ENCODE measurements around the gene EEF2. TPM values are rescaled to one million over a fixed set of nuclear protein-coding genes. Genes with fewer than 3 reads are reported as not detected.
"Not testable (repeated sequence)": the region's sequence is repeated elsewhere in the genome, so short reads cannot be mapped to it uniquely, and the experiment has no call there.

The EEF2 gene
- total RNA-seq, 1 donor from 2014 or later = 2,434 TPM

GRCh38 chr19:3950871-3951861 lies 34.1 kb downstream of the EEF2 start:
- no peak for FAIRE-seq

GRCh38 chr19:3949997-3950859 lies 35.0 kb downstream of the EEF2 start:
- DNase-seq (ENCODE audit: low spot score in 2 of 2) (no peak), FAIRE-seq (no peak)

More at GRCh38 chr19:3950871-3951861, 34.1 kb downstream of the EEF2 start:
- DNase-seq (ENCODE audit: low spot score in 2 of 2) = no peak

GRCh38 chr19:3949294-3949693 lies 36.0 kb downstream of the EEF2 start:
- no peak for DNase-seq (ENCODE audit: low spot score in 2 of 2)
- no peak for FAIRE-seq

- not testable (repeated sequence) for DNase-seq (ENCODE audit: low spot score in 2 of 2); FAIRE-seq
These were observed 37.8 kb downstream of the EEF2 start for GRCh38 chr19:3947316-3947933.

- DNase-seq (ENCODE audit: low spot score in 2 of 2) = no peak
- FAIRE-seq = no peak
These were observed 39.4 kb downstream of the EEF2 start for GRCh38 chr19:3945838-3946237.

GRCh38 chr19:3944018-3944721 lies 41.1 kb downstream of the EEF2 start:
- no peak for FAIRE-seq
- DNase-seq (ENCODE audit: low spot score in 2 of 2) = no peak

GRCh38 chr19:3942790-3943409 lies 42.4 kb downstream of the EEF2 start:
- FAIRE-seq (no peak), DNase-seq (ENCODE audit: low spot score in 2 of 2) (no peak)

- not testable (repeated sequence) for DNase-seq (ENCODE audit: low spot score in 2 of 2); FAIRE-seq
These were observed 46.8 kb downstream of the EEF2 start for GRCh38 chr19:3938300-3938950.

- DNase-seq (ENCODE audit: low spot score in 2 of 2) (no peak), FAIRE-seq (no peak)
These were observed 48.5 kb downstream of the EEF2 start for GRCh38 chr19:3936506-3937442.

- no peak for FAIRE-seq
- DNase-seq (ENCODE audit: low spot score in 2 of 2) = peak in 1 of 2 donors; percentile 60
These were observed 52.1 kb downstream of the EEF2 start, which contains the start of gene NMRK2 for GRCh38 chr19:3932931-3933810. Gene NMRK2, plus strand, starts transcription at chr19:3933069. Its CDS starts 603 bp downstream, at chr19:3933672.

- DNase-seq (ENCODE audit: low spot score in 2 of 2) (no peak), FAIRE-seq (no peak)
These were observed 54.2 kb downstream of the EEF2 start for GRCh38 chr19:3931041-3931440.

Small RNA genes within 50 kb of the gene (small RNA-seq; reads per million reads assigned to genes)
- 2.2 reads per million, percentile 83 among the genes with 10 or more reads in this experiment for gene SNORD37

Other genes starting within 250 kb of the EEF2 start
- gene APBA3, start 223.8 kb downstream of the EEF2 start, total RNA-seq = 12.6 TPM
- 21.6 TPM for gene MRPL54, start 222.8 kb downstream of the EEF2 start, total RNA-seq
- under 0.01 TPM for gene RAX2, start 213.2 kb downstream of the EEF2 start, total RNA-seq
- 15.5 TPM for gene MATK, start 199.1 kb downstream of the EEF2 start, total RNA-seq
- 4.1 TPM for gene ZFR2, start 116.4 kb downstream of the EEF2 start, total RNA-seq
- 86.0 TPM for gene ATCAY, start 104.8 kb downstream of the EEF2 start, total RNA-seq
- gene NMRK2, start 52.4 kb downstream of the EEF2 start, total RNA-seq = not detected
- gene DAPK3, start 14.4 kb downstream of the EEF2 start, total RNA-seq = 53.4 TPM
- 22.0 TPM for gene PIAS4, start 22.3 kb upstream of the EEF2 start, total RNA-seq
- 2.0 TPM for gene ZBTB7A, start 81.4 kb upstream of the EEF2 start, total RNA-seq
- gene MAP2K2, start 138.7 kb upstream of the EEF2 start, total RNA-seq = 99.1 TPM
- gene CREB3L3, start 168.2 kb upstream of the EEF2 start, total RNA-seq = not detected
- gene SIRT6, start 197.1 kb upstream of the EEF2 start, total RNA-seq = 10.2 TPM
- gene ANKRD24, start 197.2 kb upstream of the EEF2 start, total RNA-seq = 8.2 TPM
- gene EBI3, start 244.1 kb upstream of the EEF2 start, total RNA-seq = not detected